Astrocyte (in vitro differentiated cells and primary cell): ENCODE data around the gene SPN. TPM values are rescaled to one million over a fixed set of nuclear protein-coding genes. Genes with fewer than 3 reads are reported as not detected.
"Not testable (repeated sequence)": the region's sequence is repeated elsewhere in the genome, so short reads cannot be mapped to it uniquely, and the experiment has no call there.

Source experiments
- DNase-seq: peaks from one replicate; pipeline ENCODE4 v3.0.0-alpha.2; 2010; ENCODE audit warnings: low read depth
- FAIRE-seq: peaks from 2 replicates; lab custom pipeline; 2011; peaks lifted over from hg19 to GRCh38; lab: Jason Lieb, UNC
- H2AFZ ChIP-seq: 2 replicates; pipeline ENCODE4 v1.6.0; 2012; ENCODE audit warnings: low read depth, low read length, inconsistent platforms
- H3K27ac ChIP-seq: 2 replicates; pipeline ENCODE4 v1.5.1; 2011; ENCODE audit warnings: low read depth, low read length, inconsistent platforms
- H3K27me3 ChIP-seq: 2 replicates; pipeline ENCODE4 v1.6.0; 2011; ENCODE audit warnings: low read length, inconsistent platforms; ENCODE audit not compliant: insufficient read depth
- H3K36me3 ChIP-seq: 2 replicates; pipeline ENCODE4 v1.5.1; 2011; ENCODE audit warnings: low read length, inconsistent platforms; ENCODE audit not compliant: insufficient read depth
- H3K4me1 ChIP-seq: 2 replicates; pipeline ENCODE4 v1.5.1; 2011; ENCODE audit warnings: low read length, inconsistent platforms; ENCODE audit not compliant: insufficient read depth
- H3K4me2 ChIP-seq: 2 replicates; pipeline ENCODE4 v1.6.0; 2012; ENCODE audit warnings: low read length, inconsistent platforms
- H3K4me3 ChIP-seq: 2 replicates; pipeline ENCODE4 v1.5.1; 2011; ENCODE audit warnings: low read depth, mild to moderate bottlenecking, low read length, inconsistent platforms; ENCODE audit not compliant: insufficient read depth
- H3K79me2 ChIP-seq: 2 replicates; pipeline ENCODE4 v1.6.0; 2012; ENCODE audit warnings: mild to moderate bottlenecking, low read length, inconsistent platforms; ENCODE audit not compliant: insufficient read depth
- H3K9ac ChIP-seq: 2 replicates; pipeline ENCODE4 v1.6.0; 2012; ENCODE audit warnings: mild to moderate bottlenecking, low read length, inconsistent platforms
- H3K9me3 ChIP-seq: 2 replicates; pipeline ENCODE4 v1.5.1; 2012; ENCODE audit warnings: low read depth, mild to moderate bottlenecking, low read length, inconsistent platforms; ENCODE audit not compliant: insufficient read depth
- H4K20me1 ChIP-seq: 2 replicates; pipeline ENCODE4 v1.6.0; 2012; ENCODE audit warnings: low read length, inconsistent platforms; ENCODE audit not compliant: insufficient read depth
- H3K27ac Mint-ChIP-seq: one replicate; pipeline ENCODE4 v1.8.0; 2021; ENCODE audit warnings: mild to moderate bottlenecking, mixed read lengths; ENCODE audit not compliant: unreplicated experiment
- H3K27me3 Mint-ChIP-seq: one replicate; pipeline ENCODE4 v1.8.0; 2021; ENCODE audit warnings: low read depth, mixed read lengths; ENCODE audit not compliant: unreplicated experiment
- H3K36me3 Mint-ChIP-seq: one replicate; pipeline ENCODE4 v1.8.0; 2021; ENCODE audit warnings: low read depth, mixed read lengths; ENCODE audit not compliant: unreplicated experiment
- H3K4me1 Mint-ChIP-seq: one replicate; pipeline ENCODE4 v1.8.0; 2021; ENCODE audit warnings: low read depth, mixed read lengths; ENCODE audit not compliant: unreplicated experiment
- H3K4me3 Mint-ChIP-seq: one replicate; pipeline ENCODE4 v1.8.0; 2021; ENCODE audit warnings: mild to moderate bottlenecking, moderate library complexity, mixed read lengths; ENCODE audit not compliant: unreplicated experiment
- H3K9me3 Mint-ChIP-seq: one replicate; pipeline ENCODE4 v1.8.0; 2021; ENCODE audit warnings: mild to moderate bottlenecking, mixed read lengths; ENCODE audit not compliant: unreplicated experiment
- CTCF ChIP-seq: IDR thresholded peaks from 2 replicates; pipeline ENCODE4 v1.5.1; 2011; ENCODE audit warnings: low read depth, mild to moderate bottlenecking, inconsistent platforms, low read length, moderate library complexity; ENCODE audit not compliant: insufficient read depth
- EZH2 ChIP-seq: IDR thresholded peaks from 2 replicates; pipeline ENCODE4 v1.6.1; 2012; ENCODE audit warnings: mild to moderate bottlenecking, low read length, inconsistent platforms; ENCODE audit not compliant: insufficient read depth
- total RNA-seq: library from RNA; stranded (reverse); gene quantifications from 2 replicates; pipeline ENCODE4 v1.2.1, GENCODE V29; 2021

SPN gene
- total RNA-seq, 1 donor from 2014 or later: 0.07 TPM

DNA sequence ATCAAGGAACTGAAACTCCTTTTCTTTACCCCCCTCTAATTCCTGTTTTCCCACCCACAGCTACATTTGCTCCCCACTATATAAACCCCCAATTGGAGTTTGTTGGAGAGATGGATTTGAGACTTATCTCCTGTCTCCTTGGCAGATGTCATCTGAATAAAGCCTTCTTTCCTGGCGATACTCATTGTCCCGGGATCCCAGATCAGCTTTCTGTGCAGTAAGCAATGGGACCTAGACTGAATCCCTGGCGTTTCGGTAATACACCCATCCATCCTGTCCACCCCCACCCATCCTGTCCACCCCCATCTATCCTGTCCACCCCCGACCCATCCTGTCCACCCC lies 38.1 kb downstream of the SPN start:
- no peaks in the 10 kb centered on the region for H3K27me3 Mint-ChIP-seq
- no peak for FAIRE-seq
- peaks cover 2% of the 10 kb centered on the region for H3K4me1 Mint-ChIP-seq
- no peak for TF ChIP-seq CTCF
- TF ChIP-seq EZH2: no peak
- no peaks in the 10 kb centered on the region for H3K9me3 Mint-ChIP-seq
- H3K27me3 ChIP-seq: no peaks in the 10 kb centered on the region
- H4K20me1 ChIP-seq: no peaks in the 10 kb centered on the region
- H3K36me3 ChIP-seq: no peaks in the 10 kb centered on the region
- H3K36me3 Mint-ChIP-seq: peaks cover 8% of the 10 kb centered on the region
- H3K27ac ChIP-seq: no peak overlapping the region
- H3K4me3 ChIP-seq: no peak overlapping the region
- H3K79me2 ChIP-seq: no peaks in the 10 kb centered on the region
- H3K4me2 ChIP-seq: no peak overlapping the region
- H3K4me1 ChIP-seq: no peaks in the 10 kb centered on the region
- no peak overlapping the region for H3K9ac ChIP-seq
- H3K9me3 ChIP-seq: no peaks in the 10 kb centered on the region
- no peak overlapping the region for H3K4me3 Mint-ChIP-seq
- no peak overlapping the region for H2AFZ ChIP-seq
- H3K27ac Mint-ChIP-seq: no peak overlapping the region
- no peak for DNase-seq

GRCh38 chr16:29702269-29702668 lies 39.2 kb downstream of the SPN start:
- H3K27me3 Mint-ChIP-seq: no peaks in the 10 kb centered on the region
- no peaks in the 10 kb centered on the region for H4K20me1 ChIP-seq
- no peak overlapping the region for H2AFZ ChIP-seq
- H3K4me3 Mint-ChIP-seq: no peak overlapping the region
- H3K9ac ChIP-seq: no peak overlapping the region
- no peaks in the 10 kb centered on the region for H3K79me2 ChIP-seq
- peaks cover 7% of the 10 kb centered on the region for H3K36me3 Mint-ChIP-seq
- no peaks in the 10 kb centered on the region for H3K27me3 ChIP-seq
- H3K9me3 Mint-ChIP-seq: no peaks in the 10 kb centered on the region
- TF ChIP-seq CTCF (no peak), EZH2 (no peak)
- H3K4me1 Mint-ChIP-seq: peaks cover 2% of the 10 kb centered on the region
- H3K9me3 ChIP-seq: no peaks in the 10 kb centered on the region
- no peaks in the 10 kb centered on the region for H3K36me3 ChIP-seq
- DNase-seq: no peak
- H3K4me1 ChIP-seq: no peaks in the 10 kb centered on the region
- FAIRE-seq: no peak
- H3K27ac ChIP-seq: no peak overlapping the region
- H3K27ac Mint-ChIP-seq: no peak overlapping the region
- H3K4me3 ChIP-seq: no peak overlapping the region
- H3K4me2 ChIP-seq: no peak overlapping the region

- H3K9ac ChIP-seq: no peak overlapping the region
- H3K4me1 ChIP-seq: peaks cover 4% of the 10 kb centered on the region
- Mint-ChIP-seq H3K27ac (no peak overlapping the region), H3K4me3 (no peak overlapping the region), H3K27me3 (no peaks in the 10 kb centered on the region), H3K36me3 (no peaks in the 10 kb centered on the region), H3K9me3 (peaks cover 1% of the 10 kb centered on the region), H3K4me1 (peaks cover 7% of the 10 kb centered on the region)
- no peaks in the 10 kb centered on the region for H4K20me1 ChIP-seq
- no peak overlapping the region for H3K4me3 ChIP-seq
- H3K36me3 ChIP-seq: no peaks in the 10 kb centered on the region
- no peaks in the 10 kb centered on the region for H3K79me2 ChIP-seq
- no peak overlapping the region for H2AFZ ChIP-seq
- no peaks in the 10 kb centered on the region for H3K9me3 ChIP-seq
- no peaks in the 10 kb centered on the region for H3K27me3 ChIP-seq
- no peak overlapping the region for H3K4me2 ChIP-seq
- FAIRE-seq: no peak
- no peak overlapping the region for H3K27ac ChIP-seq
- DNase-seq: peak; percentile 28
- no peak for TF ChIP-seq EZH2
- no peak for TF ChIP-seq CTCF
Measured at GRCh38 chr16:29705030-29705429, 42.0 kb downstream of the SPN start.

GRCh38 chr16:29707160-29707559 lies 44.1 kb downstream of the SPN start:
- not testable (repeated sequence) for H4K20me1 ChIP-seq, H3K27me3 ChIP-seq, H3K4me1 ChIP-seq, FAIRE-seq, H3K9me3 Mint-ChIP-seq, H3K4me1 Mint-ChIP-seq, H3K9me3 ChIP-seq, H3K36me3 Mint-ChIP-seq, DNase-seq, H3K27me3 Mint-ChIP-seq, H3K79me2 ChIP-seq, H3K36me3 ChIP-seq, H2AFZ ChIP-seq, H3K9ac ChIP-seq, H3K4me3 Mint-ChIP-seq, H3K4me3 ChIP-seq, H3K27ac Mint-ChIP-seq, H3K4me2 ChIP-seq, H3K27ac ChIP-seq
